ENCODE results near the gene IL33.

Gene IL33

GRCh38 chr9:6218099-6218502 lies 2.5 kb downstream of the IL33 start:
- DNase-seq: no peak

GRCh38 chr9:6219040-6219439 lies 3.4 kb downstream of the IL33 start:
- DNase-seq: no peak

- no peak for DNase-seq
These were observed 4.4 kb downstream of the IL33 start for GRCh38 chr9:6219981-6220380.

- no peak for DNase-seq
These were observed 9.0 kb downstream of the IL33 start for GRCh38 chr9:6224393-6225154.

- DNase-seq: no peak
These were observed 11.1 kb downstream of the IL33 start for GRCh38 chr9:6226696-6227095.

- DNase-seq: no peak
These were observed 13.6 kb downstream of the IL33 start for GRCh38 chr9:6229186-6229585.

GRCh38 chr9:6229619-6230018 lies 14.0 kb downstream of the IL33 start:
- DNase-seq: no peak

- DNase-seq: no peak
These were observed 14.6 kb downstream of the IL33 start for GRCh38 chr9:6230037-6230780.

- no peak for DNase-seq
These were observed 16.8 kb downstream of the IL33 start for GRCh38 chr9:6232336-6232945.

GRCh38 chr9:6234014-6234413 lies 18.4 kb downstream of the IL33 start:
- DNase-seq: no peak

GRCh38 chr9:6237267-6237666 lies 21.7 kb downstream of the IL33 start:
- no peak for DNase-seq

GRCh38 chr9:6239048-6239461 lies 23.4 kb downstream of the IL33 start:
- DNase-seq: no peak

GRCh38 chr9:6239694-6240093 lies 24.1 kb downstream of the IL33 start:
- DNase-seq: no peak

GRCh38 chr9:6243746-6244145 lies 28.1 kb downstream of the IL33 start:
- no peak for DNase-seq

- no peak for DNase-seq
These were observed 31.7 kb downstream of the IL33 start for GRCh38 chr9:6247266-6247665.

- DNase-seq: no peak
These were observed 53.3 kb downstream of the IL33 start for GRCh38 chr9:6268826-6269397.

- no peak for DNase-seq
These were observed 55.3 kb downstream of the IL33 start for GRCh38 chr9:6270896-6271295.

- DNase-seq: no peak
These were observed 56.1 kb downstream of the IL33 start for GRCh38 chr9:6271508-6272228.

GRCh38 chr9:6272229-6272598 lies 56.6 kb downstream of the IL33 start:
- no peak for DNase-seq

GRCh38 chr9:6277417-6277816 lies 61.8 kb downstream of the IL33 start:
- DNase-seq: no peak

- DNase-seq: no peak
These were observed 86.3 kb downstream of the IL33 start for GRCh38 chr9:6301858-6302257.

GRCh38 chr9:6302417-6302816 lies 86.8 kb downstream of the IL33 start:
- DNase-seq: no peak

GRCh38 chr9:6304232-6304631 lies 88.6 kb downstream of the IL33 start:
- no peak for DNase-seq

Measured in right kidney (tissue), 1 donor.